GM21381 (cell line): ENCODE measurements around the gene SPAG9.

ENCODE experiments used
- ATAC-seq: cut with Tn5 transposase; IDR thresholded peaks from one replicate; pipeline ENCODE4 v1.9.1; 2021; ENCODE audit warnings: mild to moderate bottlenecking, moderate library complexity; ENCODE audit not compliant: unreplicated experiment

Gene SPAG9

DNA sequence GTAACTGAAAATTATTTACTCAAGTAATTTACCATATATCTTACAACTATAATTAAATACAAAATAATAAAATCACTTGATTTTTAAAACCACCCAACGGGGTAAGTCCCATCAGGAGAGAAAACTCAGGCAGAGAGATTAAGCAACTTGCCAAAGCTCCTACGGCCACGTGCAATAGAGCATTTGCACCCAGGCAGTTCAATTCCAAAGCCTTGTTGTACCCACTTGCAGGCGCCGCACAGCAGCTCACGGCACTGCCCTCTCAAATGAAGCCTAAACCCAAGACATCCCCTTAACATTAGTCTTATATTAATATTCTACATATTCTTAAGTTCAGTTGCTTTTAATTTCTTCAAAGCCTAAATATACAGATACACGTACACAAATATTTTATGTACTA is 75.7 kb downstream of the SPAG9 start:
- ATAC-seq = no peak

DNA sequence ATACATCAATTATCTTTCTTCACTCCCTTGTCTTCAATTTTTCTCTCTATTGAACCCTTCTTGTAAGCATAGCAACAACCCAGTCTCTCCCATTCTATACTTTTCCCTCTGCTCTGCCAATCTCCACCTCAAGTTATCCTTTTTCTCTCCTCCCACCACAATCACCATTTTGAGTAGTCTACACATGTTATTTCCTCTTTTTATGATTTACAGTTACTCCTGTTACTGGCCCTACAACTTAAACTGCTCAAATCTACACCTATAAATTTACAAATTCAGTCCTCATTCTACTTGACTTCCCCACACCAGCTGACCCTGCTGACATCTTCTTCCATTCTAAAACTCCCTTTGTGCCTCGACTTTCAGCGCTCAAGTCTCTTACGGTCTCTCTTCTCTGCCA is 84.6 kb downstream of the SPAG9 start:
- ATAC-seq = no peak

DNA sequence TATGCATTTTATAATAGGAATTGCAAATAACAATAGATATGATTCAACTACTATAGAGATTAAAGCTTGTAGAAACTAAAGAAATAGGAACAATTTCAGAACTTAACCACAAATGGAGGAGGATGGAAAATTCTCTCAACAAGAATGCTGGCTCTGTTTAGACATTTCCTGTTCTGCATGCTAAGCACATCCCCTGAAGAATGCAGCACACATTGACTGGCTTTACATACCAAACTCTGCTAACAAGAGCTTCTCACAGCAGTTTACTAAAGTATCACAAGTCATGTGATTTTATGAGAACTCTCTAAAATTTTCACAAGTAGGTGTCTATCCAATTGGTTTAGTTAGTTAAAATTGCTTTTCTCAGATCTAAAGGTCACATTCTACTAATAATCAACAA is 85.2 kb downstream of the SPAG9 start:
- ATAC-seq = no peak

DNA sequence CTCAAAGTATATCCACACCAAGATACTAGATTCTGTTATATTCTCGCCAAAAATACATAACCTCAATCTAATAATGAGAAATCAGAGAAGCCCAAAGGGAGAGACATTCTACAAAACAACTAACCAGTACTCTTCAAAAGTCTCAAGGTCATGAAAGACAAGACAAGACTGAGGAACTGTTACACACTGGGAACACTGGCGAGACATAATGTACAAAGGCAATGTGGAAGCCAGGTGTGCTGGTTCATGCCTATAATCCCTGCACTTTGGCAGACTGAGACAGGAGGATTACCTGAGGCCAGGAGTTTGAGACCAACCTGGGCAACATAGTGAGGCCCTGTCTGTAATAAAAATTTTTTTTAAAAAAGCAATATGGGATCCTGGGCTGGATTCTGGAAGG is 85.9 kb downstream of the SPAG9 start:
- ATAC-seq = no peak

DNA sequence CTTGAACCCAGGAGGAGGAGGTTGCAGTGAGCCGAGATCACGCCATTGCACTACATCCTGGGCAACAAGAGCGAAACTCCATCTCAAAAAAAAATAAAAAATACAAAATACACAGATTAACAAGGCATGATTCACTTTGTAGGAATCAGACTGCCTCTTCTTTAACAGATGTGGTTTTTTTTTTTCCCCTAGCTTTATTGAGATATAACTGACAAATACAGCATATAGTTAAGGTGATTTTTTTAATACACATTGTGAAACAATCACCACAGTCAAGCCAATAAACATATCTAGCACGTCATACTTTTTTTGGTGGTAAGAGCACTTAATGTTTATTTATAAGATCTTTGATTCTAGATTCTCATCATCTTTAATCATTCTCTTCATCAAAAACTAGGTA is 87.8 kb downstream of the SPAG9 start:
- ATAC-seq = no peak

DNA sequence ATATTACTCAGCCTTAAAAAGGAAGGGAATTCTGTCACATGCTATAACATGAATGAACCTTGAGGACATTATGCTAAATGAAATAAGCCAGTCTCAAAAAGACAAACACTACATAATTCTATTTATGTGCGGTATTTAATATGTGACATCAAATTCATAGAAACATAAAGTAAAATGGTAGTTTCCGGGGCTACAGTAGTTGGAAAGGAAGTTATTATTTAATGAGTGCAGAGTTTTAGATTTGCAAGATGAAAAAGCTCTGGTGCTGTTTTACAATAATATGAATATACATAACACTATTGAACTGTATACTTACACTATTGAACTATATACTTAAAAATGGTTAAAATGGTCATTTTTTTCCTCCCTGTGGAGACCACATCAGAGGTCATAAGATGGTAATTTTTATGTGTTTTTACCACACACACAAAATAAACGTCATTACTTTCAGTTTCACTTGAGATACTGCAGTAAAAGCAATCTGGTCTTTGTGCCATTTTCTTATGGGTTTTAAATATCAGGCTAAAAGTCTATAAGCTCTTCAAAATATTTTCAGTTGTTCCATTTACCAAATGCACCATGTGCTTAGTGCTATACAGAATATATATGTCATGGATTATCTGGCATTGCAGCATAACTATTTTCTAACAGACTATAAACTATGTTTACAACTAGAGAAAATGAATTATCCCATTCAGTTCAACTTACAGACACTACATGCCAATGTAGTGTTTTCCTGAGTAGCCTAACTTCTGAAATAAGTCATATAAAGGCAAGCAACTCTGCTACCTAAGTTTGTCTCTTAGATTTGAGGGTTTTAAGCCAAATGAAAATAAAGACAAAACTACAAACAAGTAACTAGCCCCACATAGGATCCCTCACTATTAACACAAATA is 90.9 kb downstream of the SPAG9 start:
- ATAC-seq = no peak

DNA sequence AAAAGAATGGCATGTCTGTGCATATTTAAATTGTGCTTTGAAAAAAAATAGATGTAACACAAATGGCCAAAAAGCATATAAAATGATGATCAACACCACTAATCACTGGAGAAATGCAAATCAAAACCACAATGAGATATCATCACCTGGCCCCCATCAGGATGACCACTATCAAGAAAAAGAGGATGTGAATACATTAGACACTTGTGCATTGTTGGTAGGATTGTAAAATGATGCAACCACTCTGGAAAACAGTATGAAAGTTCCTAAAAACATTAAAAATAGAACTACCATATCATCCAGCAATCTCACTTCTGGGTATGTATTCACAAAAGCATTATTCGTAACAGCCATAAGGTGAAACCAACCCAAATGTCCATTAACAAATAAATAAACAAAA is 91.5 kb downstream of the SPAG9 start:
- ATAC-seq = no peak

DNA sequence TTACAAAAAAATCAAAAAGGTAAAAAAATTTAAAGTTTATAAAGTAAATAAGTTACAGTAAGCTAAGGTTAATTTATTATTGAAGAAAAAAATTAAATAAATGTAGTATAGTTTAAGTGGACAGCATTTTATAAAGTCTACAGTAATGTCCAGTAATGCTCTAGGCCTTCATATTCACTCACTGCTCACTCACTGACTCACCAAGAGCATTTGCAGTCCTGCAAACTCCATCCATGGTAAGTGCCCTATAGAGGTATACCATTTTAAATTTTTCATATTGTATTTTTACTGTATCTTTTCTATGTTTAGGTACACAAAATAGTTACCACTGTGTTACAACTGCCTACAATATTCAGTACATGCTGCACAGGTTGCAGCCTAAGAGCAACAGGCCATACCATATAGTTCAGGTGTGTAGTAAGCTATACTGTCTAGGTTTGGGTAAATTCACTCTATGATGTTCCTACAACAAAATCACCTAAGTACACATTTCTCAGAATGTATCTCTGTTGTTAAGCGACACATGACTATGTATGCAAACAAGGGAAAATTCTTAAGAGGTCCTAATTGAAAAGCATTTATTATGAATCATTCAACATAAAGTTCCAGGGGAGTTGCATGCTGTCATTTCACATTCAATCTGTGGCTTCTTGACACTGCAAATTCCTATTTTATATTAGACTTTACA is 92.3 kb downstream of the SPAG9 start:
- no peak for ATAC-seq

DNA sequence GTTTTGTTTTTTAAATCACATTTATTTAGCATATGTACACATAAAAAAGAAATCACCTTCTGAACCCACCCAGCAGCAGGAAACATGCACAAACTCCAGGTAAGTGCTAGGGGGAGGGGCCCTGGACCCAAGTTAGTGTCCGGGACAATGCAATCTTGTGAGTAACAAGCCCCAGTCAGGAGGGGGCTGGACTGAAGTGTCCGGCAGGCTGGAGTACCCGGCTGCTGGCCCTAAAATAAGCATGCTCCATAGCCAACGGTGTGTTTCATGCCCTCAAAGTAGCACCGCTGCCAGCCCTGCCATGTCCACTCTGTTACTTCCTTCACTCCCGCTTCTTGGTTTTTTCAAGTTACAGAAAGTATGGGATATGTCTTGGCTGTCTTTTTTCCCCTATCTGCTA is 102.1 kb downstream of the SPAG9 start:
- ATAC-seq = no peak

DNA sequence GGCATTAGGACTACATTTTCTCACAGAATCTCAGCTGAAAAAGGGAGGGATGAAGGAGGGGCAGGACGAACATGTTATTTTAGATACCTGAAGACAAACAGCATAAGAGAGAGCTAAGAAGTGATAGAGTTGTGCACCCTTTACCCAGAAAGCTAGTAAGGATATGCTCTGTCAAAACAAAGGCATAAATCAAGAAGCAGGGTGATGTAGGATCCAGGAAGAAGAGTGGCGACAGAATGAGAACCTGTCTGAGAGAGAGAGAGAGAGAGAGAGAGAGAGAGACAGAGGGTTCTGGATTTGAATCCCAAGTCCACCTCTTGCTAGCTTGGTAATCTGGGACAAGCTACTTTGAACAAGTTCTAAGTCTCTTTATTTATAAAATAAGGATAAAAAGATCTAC is 103.4 kb downstream of the SPAG9 start:
- ATAC-seq = no peak

DNA sequence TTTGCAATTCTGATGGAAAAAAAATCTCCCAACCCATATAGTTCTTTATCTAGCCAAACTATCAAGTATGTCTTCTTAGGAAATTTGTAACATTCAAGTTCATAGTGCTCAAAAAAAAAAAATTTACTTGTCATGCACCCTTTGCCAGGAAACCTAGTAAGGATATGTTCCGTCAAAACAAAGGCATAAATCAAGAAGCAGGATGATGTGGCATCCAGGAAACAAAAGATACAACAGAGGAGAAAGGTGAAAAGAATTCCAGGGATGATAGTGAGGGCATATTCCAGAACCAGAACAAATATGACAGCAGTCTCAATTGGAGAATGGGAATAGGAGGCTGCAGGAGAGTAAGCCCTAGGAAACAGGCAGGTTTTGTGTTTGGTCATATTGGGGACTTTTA is 104.6 kb downstream of the SPAG9 start:
- no peak for ATAC-seq

DNA sequence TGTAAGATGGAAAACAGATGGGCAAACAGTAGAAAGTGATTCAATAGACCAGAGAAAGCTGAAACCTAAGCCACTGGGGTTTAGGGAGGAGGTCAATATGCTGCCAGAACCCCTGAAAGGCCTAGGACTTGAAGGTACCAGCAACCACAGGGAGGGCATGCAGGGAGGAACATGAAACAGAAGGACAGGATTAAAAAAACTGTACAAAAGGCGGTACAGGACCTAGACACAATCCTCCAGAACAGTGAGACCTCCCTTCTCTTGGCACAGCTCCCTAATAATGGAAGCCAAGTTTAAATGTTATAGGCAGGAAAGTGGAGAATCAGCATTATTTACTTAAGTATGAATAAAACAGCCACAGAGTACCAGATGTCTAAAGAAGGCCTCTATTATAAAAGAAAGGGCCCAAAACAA is 105.5 kb downstream of the SPAG9 start:
- no peak for ATAC-seq

DNA sequence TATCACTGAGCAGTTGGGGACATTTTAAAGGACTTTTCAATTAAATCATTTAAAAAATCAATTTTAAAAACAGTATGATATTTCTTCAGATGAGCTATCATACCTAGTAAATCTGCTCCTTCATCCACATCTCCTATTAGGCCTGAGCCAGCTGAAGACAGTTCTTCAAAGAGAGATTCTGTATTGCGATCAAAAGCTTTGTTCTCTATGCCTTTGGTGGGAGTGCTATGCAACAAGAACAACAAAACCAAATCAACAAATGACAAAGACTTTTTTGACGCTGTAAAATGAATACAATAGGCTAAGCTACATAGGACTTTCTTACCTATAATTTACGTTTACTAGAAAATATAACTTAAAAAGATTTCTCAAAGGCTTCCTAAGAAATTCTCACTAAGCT is 106.5 kb downstream of the SPAG9 start:
- no peak for ATAC-seq

DNA sequence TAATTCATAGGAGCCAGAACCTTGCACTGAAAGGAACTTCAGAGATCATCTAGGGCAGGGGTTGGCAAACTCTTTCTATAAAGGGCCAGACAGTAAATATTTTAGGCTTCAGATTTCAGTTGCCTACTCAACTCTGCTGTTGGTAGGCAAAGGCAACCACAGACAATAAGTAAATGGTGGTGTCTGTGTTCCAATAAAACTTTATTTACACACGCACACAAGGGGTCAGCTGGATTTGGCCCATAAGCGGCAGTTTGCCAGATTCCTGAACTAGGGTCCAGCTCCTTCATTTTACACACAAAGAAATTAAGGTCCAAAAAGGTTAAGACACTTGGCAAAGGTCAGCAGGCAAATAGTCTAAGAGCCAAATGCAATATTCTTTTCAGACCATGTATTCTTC is 107.3 kb downstream of the SPAG9 start:
- ATAC-seq = no peak

DNA sequence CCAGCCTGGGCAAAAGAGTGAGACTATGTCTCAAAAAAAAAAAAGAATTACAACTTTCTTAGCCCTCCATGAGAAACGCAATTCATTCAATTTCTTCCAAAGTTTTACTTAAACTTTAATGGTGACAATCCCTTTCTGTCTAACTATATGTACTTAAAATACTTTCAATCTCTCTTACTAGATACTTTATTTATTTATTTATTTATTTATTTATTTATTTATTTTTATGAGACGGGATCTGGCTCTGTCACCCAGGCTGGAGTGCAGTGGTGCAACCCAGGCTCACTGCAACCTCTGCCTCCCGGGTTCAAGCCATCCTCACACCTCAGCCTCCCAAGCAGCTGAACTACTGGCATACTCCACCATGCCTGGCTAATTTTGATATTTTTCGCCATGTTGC is 108.1 kb downstream of the SPAG9 start:
- no peak for ATAC-seq

DNA sequence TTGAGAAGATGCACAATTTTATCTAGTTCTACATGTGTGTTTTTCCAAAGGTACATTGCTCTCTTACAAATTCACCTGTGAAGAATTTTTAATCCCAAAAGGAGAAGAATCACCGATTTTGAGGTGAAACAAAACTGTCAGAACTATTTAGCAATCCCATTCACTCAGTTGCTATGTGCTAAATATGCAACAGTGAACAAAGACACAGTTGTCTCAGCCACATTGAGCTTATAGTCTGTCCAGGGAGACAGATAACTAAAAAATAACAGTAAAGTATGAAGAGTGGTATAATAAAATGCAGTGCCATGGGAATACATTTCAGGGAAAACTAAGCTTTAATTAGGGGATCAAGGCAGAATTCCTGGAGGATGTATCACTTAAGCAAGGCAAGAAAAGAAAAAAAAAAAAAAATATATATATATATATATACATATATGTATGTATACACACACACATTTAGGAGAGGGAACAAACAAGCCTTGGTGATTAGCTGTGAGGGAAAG is 110.4 kb downstream of the SPAG9 start:
- ATAC-seq = no peak

DNA sequence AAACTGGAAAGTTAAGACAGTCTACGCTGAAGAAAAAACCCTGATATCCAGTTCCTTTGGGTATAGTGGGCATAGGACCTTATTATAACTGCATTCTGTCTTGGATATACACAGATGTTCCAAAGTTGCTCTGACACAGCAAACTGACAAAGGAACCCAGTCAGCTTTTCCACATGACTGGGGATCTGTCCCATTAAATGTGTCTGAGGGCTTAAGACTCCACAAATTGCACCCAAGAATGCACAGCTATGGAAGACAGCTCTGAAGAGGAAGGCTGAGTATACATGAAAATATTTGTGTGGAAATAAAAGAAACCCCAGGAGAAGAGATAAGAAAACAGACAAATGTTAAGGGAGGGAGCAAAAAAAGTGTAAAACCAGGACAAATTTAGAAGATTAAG is 114.1 kb downstream of the SPAG9 start:
- ATAC-seq = no peak

DNA sequence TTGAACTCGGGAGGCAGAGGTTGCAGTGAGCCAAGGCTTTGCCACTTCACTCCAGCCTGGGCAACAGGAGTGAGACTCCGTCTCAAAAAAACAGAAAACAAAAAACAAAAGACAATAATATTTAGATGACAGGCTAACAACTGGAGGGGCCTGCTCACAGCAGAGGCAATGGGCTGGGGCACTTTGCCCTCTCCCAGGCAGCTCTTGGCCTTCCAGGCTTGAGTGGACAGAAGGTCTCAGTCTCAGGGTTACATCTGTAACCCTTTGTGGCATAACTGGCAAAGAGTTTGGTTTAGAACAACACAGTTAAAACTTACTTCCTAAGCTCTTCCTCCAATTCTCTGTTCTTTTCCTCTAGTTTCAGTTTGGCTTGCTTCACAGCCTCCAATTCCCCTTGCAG is 114.9 kb downstream of the SPAG9 start:
- no peak for ATAC-seq

DNA sequence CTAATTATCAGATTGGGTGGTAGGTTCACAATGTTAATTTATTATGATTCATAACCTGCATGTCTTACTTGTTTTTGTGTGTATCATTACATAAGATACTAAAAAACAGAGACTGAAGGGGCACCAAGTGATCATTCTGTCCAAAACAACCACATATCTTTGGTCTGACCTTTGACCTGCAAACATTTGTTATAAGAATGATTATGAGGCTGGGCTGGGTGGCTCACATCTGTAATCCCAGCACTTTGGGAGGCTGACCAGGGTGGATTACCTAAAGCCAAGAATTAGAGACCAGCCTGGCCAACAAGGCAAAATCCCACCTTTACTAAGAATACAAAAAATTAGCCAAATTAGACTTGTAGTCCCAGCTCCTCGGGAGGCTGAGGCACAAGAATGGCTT is 116.4 kb downstream of the SPAG9 start:
- ATAC-seq = no peak

DNA sequence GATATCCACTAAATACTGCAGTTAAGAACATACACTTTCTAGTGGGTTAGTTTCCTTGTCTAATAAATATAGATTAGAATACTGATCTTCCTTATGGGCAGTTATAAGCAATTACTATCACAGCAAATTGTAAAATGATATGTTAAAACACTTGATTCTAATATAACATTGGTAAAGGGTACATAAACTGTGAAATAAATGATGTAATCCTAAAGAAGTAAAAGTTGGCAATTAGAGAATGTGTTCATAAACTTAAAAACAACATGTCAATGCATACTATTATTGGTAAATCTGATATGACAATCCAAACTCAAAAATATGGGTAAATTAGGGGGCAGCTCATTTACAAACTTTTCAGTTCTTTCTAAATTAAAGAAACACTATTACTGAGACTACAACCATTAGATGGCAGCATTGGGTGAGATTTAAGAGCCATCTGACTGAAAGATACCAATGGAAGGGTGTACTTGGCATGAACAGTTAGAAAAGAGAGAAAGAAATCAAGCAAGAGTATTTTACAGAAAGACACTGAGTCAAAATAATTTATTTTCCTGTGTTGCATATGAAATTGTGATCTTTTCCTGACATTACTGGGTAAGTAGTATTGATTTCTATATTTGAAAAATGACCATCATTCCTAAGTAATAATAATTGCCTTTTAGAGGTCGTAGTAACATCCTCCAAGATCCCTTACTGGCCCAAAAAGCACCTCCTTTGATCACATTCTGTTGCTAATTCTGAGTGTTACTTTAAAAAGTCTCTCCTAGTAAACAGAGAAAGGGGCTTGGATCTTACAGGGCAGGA is 119.6 kb downstream of the SPAG9 start:
- no peak for ATAC-seq

DNA sequence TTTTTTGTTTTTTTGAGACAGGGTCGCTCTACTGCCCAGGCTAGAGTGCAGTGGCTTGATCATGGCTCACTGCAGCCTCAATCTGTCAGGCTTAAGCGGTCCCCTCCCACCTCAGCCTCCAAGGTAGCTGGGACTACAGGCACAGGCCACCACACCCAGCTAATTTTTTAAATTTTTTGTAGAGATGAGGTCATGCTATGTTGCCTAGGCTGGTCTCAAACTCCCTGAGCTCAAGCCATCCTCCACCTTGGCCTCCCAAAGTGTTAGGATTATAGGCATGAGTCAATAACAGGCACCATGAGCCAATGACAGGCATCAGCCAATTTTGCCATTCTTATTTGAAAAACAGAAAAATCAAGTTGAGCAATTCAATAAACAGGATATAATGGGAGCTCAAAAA is 125.0 kb downstream of the SPAG9 start:
- no peak for ATAC-seq
